Uterus (tissue), 4 donors: ENCODE results near the gene TMEM80. TPM values are rescaled to one million over a fixed set of nuclear protein-coding genes. Genes with fewer than 3 reads are reported as not detected.
"Not testable (repeated sequence)": the region's sequence is repeated elsewhere in the genome, so short reads cannot be mapped to it uniquely, and the experiment has no call there.

Experiments
- DNase-seq, 2 donors: peaks; one replicate each; pipeline ENCODE4 v3.0.0-alpha.2; 2019 to 2020
- H3K27ac ChIP-seq, 2 donors: fragments of 200-600 bp; sonication (generic); 1 replicate in 1 of 2; 2 replicates in 1 of 2; pipeline ENCODE4 v1.5.1; 2016 to 2018
- H3K27me3 ChIP-seq, 2 donors: fragments of 200-600 bp; sonication (generic); one replicate each; pipeline ENCODE4 v1.5.1; 2018 to 2019; ENCODE audit warnings: control low read depth in 1 of 2
- H3K36me3 ChIP-seq, 2 donors: fragments of 200-600 bp; sonication (generic); one replicate each; pipeline ENCODE4 v1.5.1; 2019; ENCODE audit warnings: control low read depth in 1 of 2
- H3K4me1 ChIP-seq, 2 donors: fragments of 200-600 bp; sonication (generic); one replicate each; pipeline ENCODE4 v1.5.1; 2018 to 2019; ENCODE audit warnings: control low read depth in 1 of 2
- H3K4me3 ChIP-seq, 2 donors: fragments of 200-600 bp; sonication (generic); 1 replicate in 1 of 2; 2 replicates in 1 of 2; pipeline ENCODE4 v1.5.1; 2018 to 2019; ENCODE audit warnings: mild to moderate bottlenecking in 1 of 2
- H3K9me3 ChIP-seq, 2 donors: fragments of 200-600 bp; sonication (generic); one replicate each; pipeline ENCODE4 v1.5.1; 2019; ENCODE audit warnings: control low read depth in 1 of 2
- POLR2A ChIP-seq, 2 donors: fragments of 450-650 bp; IDR thresholded peaks; one replicate each; pipeline ENCODE4 v1.6.1; 2016; ENCODE audit warnings: antibody characterized with exemption in 2 of 2, mild to moderate bottlenecking in 1 of 2, moderate library complexity in 1 of 2
- intact Hi-C: fragments of 100-400 bp; cut with DNase I; formaldehyde crosslinking; loops from one replicate; pipeline ENCODE4 v1.15.1; 2023; ENCODE audit warnings: low total_unique reads
- total RNA-seq, 4 donors: library from RNA; depleted of rRNA in 3 of 4; stranded (reverse); fragments of >200 nt in 3 of 4; gene quantifications; one replicate each; pipeline versions ENCODE4 v1.1.0 to v1.2.4, GENCODE V29; 2014 to 2023
- TF ChIP-seq, protein P1 (sequence below), 4 experiments: fragments of 200-600 bp in 2 of 4; fragments of 450-650 bp in 2 of 4; sonication (generic) in 2 of 4; IDR thresholded peaks; one replicate each; pipeline ENCODE4 v1.5.1; 2016 to 2019; ENCODE audit warnings: antibody characterized with exemption in 4 of 4, mild to moderate bottlenecking in 2 of 4, moderate library complexity in 1 of 4
- donor health status: DM: yes; HTN: yes; CAD: no.

The TMEM80 gene
- total RNA-seq, 4 donors from 2014 or later: 2.6 to 35.3 (median 8.1) TPM

DNA sequence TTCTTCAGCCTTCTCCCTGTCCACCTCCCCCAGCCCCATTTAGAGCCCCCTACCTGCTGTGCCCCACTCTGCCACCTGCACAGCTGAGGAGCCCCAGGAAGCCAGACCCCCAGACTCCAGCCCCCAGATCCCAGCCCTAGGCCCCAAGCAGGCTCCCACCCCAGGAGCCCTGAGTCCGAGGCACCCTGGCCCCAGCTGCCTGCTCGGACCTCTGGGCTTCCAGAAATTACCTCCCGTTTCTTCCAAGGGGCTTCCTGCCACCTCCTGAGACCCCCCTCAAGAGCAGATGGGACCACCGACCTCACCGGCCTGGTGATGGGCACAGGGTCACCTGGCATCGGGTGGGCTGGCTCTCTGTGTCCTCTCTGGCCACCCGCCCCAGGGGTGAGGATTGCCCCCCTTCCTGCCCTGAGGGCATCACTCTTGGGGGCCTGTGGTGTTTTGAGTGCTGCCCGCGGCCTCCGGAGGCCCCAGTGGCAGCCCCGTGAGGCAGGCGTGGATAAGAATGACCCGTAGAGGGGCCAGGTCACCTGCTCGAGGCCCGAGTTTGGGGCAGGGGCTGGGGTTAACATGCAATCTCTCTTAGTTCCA, 33.4 kb downstream of the TMEM80 start:
- intact Hi-C loops: no loop called here

DNA sequence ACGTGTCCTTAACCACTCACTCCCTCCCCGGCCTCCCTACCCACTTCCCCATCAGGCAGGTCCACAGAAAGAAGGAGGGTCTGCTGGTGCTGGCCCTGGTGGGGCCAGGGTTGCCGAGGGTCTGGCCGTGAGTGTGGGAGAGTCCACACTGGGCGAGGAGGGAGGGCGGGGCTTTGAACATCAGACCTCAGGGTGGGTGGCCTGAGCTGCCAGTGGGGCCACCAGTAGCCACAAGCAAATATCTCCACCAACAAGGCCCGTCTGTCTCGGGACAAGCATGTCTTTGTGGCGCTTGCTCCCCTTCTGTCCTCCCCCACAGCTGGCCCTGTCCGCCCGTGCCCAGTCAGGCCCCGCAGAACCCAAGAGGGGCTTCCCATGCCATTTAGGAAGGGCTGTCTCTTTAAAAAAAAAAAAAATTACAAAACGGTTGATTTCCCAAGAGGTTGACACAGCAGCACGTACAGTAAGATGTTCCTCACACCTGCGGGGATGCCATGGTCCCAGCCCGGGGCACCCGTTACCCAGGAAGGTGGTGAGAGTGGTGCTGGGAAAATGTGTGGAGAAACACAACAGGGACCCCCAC, 34.0 kb downstream of the TMEM80 start:
- H3K4me3 ChIP-seq: no peak overlapping the region
- H3K27ac ChIP-seq: no peak overlapping the region
- TF ChIP-seq POLR2A (IDR thresholded peaks at IDR 0.05): no peak
- TF ChIP-seq, protein P1, sequence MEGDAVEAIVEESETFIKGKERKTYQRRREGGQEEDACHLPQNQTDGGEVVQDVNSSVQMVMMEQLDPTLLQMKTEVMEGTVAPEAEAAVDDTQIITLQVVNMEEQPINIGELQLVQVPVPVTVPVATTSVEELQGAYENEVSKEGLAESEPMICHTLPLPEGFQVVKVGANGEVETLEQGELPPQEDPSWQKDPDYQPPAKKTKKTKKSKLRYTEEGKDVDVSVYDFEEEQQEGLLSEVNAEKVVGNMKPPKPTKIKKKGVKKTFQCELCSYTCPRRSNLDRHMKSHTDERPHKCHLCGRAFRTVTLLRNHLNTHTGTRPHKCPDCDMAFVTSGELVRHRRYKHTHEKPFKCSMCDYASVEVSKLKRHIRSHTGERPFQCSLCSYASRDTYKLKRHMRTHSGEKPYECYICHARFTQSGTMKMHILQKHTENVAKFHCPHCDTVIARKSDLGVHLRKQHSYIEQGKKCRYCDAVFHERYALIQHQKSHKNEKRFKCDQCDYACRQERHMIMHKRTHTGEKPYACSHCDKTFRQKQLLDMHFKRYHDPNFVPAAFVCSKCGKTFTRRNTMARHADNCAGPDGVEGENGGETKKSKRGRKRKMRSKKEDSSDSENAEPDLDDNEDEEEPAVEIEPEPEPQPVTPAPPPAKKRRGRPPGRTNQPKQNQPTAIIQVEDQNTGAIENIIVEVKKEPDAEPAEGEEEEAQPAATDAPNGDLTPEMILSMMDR (IDR thresholded peaks at IDR 0.05): no peak
- peaks cover 0 to 10% of the 10 kb centered on the region in 2 donors for H3K4me1 ChIP-seq
- H3K36me3 ChIP-seq: no peaks in the 10 kb centered on the region
- intact Hi-C loops: no loop called here
- no peaks in the 10 kb centered on the region for H3K9me3 ChIP-seq
- no peak for DNase-seq
- H3K27me3 ChIP-seq: no peaks in the 10 kb centered on the region

More for the DNA sequence above, 33.4 kb downstream of the TMEM80 start:
- no peaks in the 10 kb centered on the region for H3K36me3 ChIP-seq
- peaks cover 0 to 10% of the 10 kb centered on the region in 2 donors for H3K4me1 ChIP-seq
- no peak overlapping the region for H3K4me3 ChIP-seq
- no peak for DNase-seq
- H3K27ac ChIP-seq: no peak overlapping the region
- TF ChIP-seq POLR2A (IDR thresholded peaks at IDR 0.05): no peak
- TF ChIP-seq, protein P1 (IDR thresholded peaks at IDR 0.05): no peak
- no peaks in the 10 kb centered on the region for H3K9me3 ChIP-seq
- H3K27me3 ChIP-seq: no peaks in the 10 kb centered on the region

- Histone ChIP-seq H3K27ac (no peak overlapping the region), H3K27me3 (no peaks in the 10 kb centered on the region), H3K36me3 (no peaks in the 10 kb centered on the region), H3K4me3 (no peak overlapping the region), H3K4me1 (peaks cover 0 to 6% of the 10 kb centered on the region in 2 donors), H3K9me3 (no peaks in the 10 kb centered on the region)
- no peak for DNase-seq
- TF ChIP-seq, protein P1 (IDR thresholded peaks at IDR 0.05): no peak
- no peak for TF ChIP-seq POLR2A (IDR thresholded peaks at IDR 0.05)
- intact Hi-C loops: no loop called here
Measured at GRCh38 chr11:733072-733471, 37.5 kb downstream of the TMEM80 start.

- H3K36me3 ChIP-seq, H3K27me3 ChIP-seq, DNase-seq, intact Hi-C loops, H3K4me1 ChIP-seq, H3K27ac ChIP-seq, H3K9me3 ChIP-seq, H3K4me3 ChIP-seq: not testable (repeated sequence)
Measured at GRCh38 chr11:734541-734940, 38.9 kb downstream of the TMEM80 start.

- Histone ChIP-seq H3K4me3 (no peak overlapping the region), H3K4me1 (no peaks in the 10 kb centered on the region), H3K27me3 (no peaks in the 10 kb centered on the region), H3K9me3 (no peaks in the 10 kb centered on the region), H3K27ac (no peak overlapping the region), H3K36me3 (no peaks in the 10 kb centered on the region)
- DNase-seq: no peak
- intact Hi-C loops: no loop called here
- TF ChIP-seq POLR2A (IDR thresholded peaks at IDR 0.05): no peak
- TF ChIP-seq, protein P1 (IDR thresholded peaks at IDR 0.05): no peak
Measured at GRCh38 chr11:737366-737765, 41.8 kb downstream of the TMEM80 start.

DNA sequence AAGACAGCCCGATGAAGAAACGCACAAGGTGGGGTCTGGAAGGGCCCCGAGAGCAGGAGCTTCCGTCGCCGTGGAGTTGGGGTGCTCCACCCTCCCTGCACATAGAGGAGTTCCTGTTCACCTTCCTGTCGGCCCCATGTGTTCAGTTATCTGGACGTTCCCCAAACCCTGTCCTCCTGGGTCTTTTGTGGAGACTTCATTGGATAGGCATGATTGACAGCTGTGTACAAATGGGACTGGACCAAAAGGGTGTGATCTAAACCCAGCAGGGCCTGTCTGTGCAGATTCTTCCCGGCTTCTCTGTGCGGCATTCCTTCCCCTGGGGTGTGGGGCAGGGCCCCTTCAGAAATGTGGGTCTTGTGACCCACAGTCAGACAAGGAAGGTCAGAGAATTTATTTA, 42.3 kb downstream of the TMEM80 start:
- H3K9me3 ChIP-seq, H3K27me3 ChIP-seq, DNase-seq, H3K36me3 ChIP-seq, H3K27ac ChIP-seq, intact Hi-C loops, H3K4me1 ChIP-seq, H3K4me3 ChIP-seq: not testable (repeated sequence)
